Left ventricle myocardium inferior (tissue), 1 donor: ENCODE data around the gene EFCAB11. TPM values are rescaled to one million over a fixed set of nuclear protein-coding genes. Genes with fewer than 3 reads are reported as not detected.

Experiments used
- DNase-seq: peaks from one replicate; pipeline ENCODE4 v3.0.0-alpha.2; 2020
- H3K27ac ChIP-seq: fragments of 200-600 bp; replicated peaks from 2 replicates; pipeline ENCODE4 v1.8.0; 2021
- H3K27me3 ChIP-seq: fragments of 200-600 bp; 2 replicates; pipeline ENCODE4 v1.8.0; 2021; ENCODE audit warnings: low read depth
- H3K36me3 ChIP-seq: fragments of 200-600 bp; 2 replicates; pipeline ENCODE4 v1.8.0; 2021
- H3K4me1 ChIP-seq: fragments of 200-600 bp; 2 replicates; pipeline ENCODE4 v1.8.0; 2021
- H3K4me3 ChIP-seq: fragments of 200-600 bp; 2 replicates; pipeline ENCODE4 v1.8.0; 2021; ENCODE audit warnings: mild to moderate bottlenecking, moderate library complexity
- H3K9me3 ChIP-seq: fragments of 200-600 bp; replicated peaks from 2 replicates; pipeline ENCODE4 v1.8.0; 2021
- CTCF ChIP-seq: fragments of 200-600 bp; IDR thresholded peaks from 2 replicates; pipeline ENCODE4 v1.8.0; 2021; ENCODE audit warnings: antibody characterized with exemption, mild to moderate bottlenecking, borderline replicate concordance
- intact Hi-C: fragments of 100-400 bp; cut with micrococcal nuclease; formaldehyde crosslinking; loops from one replicate; pipeline ENCODE4 v1.11.0; 2022
- total RNA-seq: library from RNA; stranded (reverse); fragmentation: NEBNext Ultra II Directional; extraction: Animal tissue kit (Norgen Biotek cat#: 25700); gene quantifications from one replicate; pipeline ENCODE4 v1.2.1, GENCODE V29; 2021
- donor health status: DM: no; HTN: yes; CAD: no; lungs with severe emphysema.

Gene EFCAB11
- total RNA-seq, 1 donor from 2014 or later = 2.2 TPM

- DNase-seq = no peak
- no peaks in the 10 kb centered on the region for H3K9me3 ChIP-seq
Measured at GRCh38 chr14:89963288-89963978, 8.9 kb upstream of the EFCAB11 start.

GRCh38 chr14:89960914-89961313 is 6.4 kb upstream of the EFCAB11 start:
- no peak for DNase-seq
- no peak overlapping the region for H3K4me3 ChIP-seq
- no peak for TF ChIP-seq CTCF
- intact Hi-C loops = no loop called here
- no peaks in the 10 kb centered on the region for H3K9me3 ChIP-seq
- H3K27ac ChIP-seq = no peak overlapping the region
- no peaks in the 10 kb centered on the region for H3K27me3 ChIP-seq
- peaks cover 14% of the 10 kb centered on the region for H3K4me1 ChIP-seq
- H3K36me3 ChIP-seq = peaks cover 16% of the 10 kb centered on the region

More at GRCh38 chr14:89963288-89963978, 8.9 kb upstream of the EFCAB11 start:
- Histone ChIP-seq H3K27ac (no peak overlapping the region), H3K27me3 (no peaks in the 10 kb centered on the region), H3K4me3 (no peak overlapping the region), H3K4me1 (peaks cover 8% of the 10 kb centered on the region), H3K36me3 (peaks cover 25% of the 10 kb centered on the region)
- no peak for TF ChIP-seq CTCF
- intact Hi-C loops = no loop called here

DNA sequence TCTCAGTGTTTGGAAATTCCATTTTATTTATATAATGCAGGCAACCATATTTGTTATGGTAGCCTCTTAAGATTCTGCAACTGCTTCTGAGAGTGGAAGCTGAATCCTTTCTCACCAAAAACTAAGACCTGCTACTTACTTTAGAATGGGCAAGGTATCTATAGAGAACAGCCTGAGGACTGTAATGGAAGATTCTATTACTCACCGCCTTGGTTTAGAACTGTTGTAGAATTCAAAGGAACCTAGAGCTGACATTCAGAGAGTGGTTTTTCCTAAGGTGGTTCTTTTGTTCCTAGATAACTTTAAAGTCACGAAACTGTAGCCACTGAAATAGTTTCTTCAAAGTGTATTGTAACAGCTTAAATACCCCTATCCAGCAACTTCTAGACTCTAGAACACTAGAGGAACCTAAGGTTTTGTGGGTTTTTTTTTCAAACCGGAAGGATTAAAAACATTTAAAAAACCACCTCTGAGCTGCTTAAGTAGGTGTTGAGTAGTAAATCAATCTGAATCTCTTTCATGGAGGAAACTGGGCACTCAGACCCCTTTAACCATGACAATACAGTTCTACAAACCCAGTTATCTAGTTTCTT is 5.4 kb upstream of the EFCAB11 start:
- Histone ChIP-seq H3K4me3 (no peak overlapping the region), H3K27ac (no peak overlapping the region), H3K27me3 (no peaks in the 10 kb centered on the region), H3K9me3 (no peaks in the 10 kb centered on the region), H3K4me1 (peaks cover 16% of the 10 kb centered on the region), H3K36me3 (peaks cover 16% of the 10 kb centered on the region)
- no peak for DNase-seq
- TF ChIP-seq CTCF = no peak
- intact Hi-C loops = no loop called here

DNA sequence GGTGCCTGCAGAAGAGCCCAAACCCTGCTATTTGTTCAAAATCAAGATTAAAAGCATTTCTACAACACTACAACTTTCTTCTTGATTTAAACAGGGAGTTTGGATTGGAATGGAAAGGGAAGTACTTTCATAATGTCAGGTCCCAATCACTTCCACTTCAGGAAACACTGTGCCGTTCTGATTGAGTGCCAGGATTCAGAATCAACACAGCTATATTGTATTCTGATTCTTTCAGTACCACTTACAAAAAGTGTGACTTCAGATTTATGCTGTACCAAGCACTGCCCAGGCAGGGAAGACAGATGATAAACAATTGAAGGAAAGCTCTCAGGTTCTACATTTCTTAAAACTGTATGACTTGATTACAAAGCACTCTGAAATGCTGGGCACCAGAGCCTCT is 4.4 kb upstream of the EFCAB11 start:
- H3K27me3 ChIP-seq = no peaks in the 10 kb centered on the region
- no peak for TF ChIP-seq CTCF
- peaks cover 13% of the 10 kb centered on the region for H3K36me3 ChIP-seq
- intact Hi-C loops = no loop called here
- H3K4me3 ChIP-seq = no peak overlapping the region
- H3K9me3 ChIP-seq = no peaks in the 10 kb centered on the region
- H3K27ac ChIP-seq = no peak overlapping the region
- DNase-seq = no peak
- H3K4me1 ChIP-seq = peaks cover 20% of the 10 kb centered on the region

GRCh38 chr14:89957791-89958190 is 3.3 kb upstream of the EFCAB11 start:
- H3K27ac ChIP-seq = no peak overlapping the region
- TF ChIP-seq CTCF = no peak
- DNase-seq = no peak

More at GRCh38 chr14:89957791-89958190, 3.3 kb upstream of the EFCAB11 start:
- H3K9me3 ChIP-seq = no peaks in the 10 kb centered on the region
- H3K4me3 ChIP-seq = no peak overlapping the region
- H3K27me3 ChIP-seq = no peaks in the 10 kb centered on the region
- peaks cover 25% of the 10 kb centered on the region for H3K4me1 ChIP-seq
- intact Hi-C loops = no loop called here
- H3K36me3 ChIP-seq = peaks cover 1% of the 10 kb centered on the region
